Loucy (cell line): Measurements from ENCODE around the gene TRMT5.

Experiments
- CTCF ChIP-seq: fragments of 200-600 bp; sonication (generic); conservative IDR thresholded peaks from 2 replicates; pipeline ENCODE4 v1.5.1; 2014; ENCODE audit warnings: mild to moderate bottlenecking, antibody characterized with exemption, low read length
- EZH2phosphoT487 ChIP-seq: fragments of 200-600 bp; IDR thresholded peaks from 2 replicates; pipeline ENCODE4 v1.6.1; 2018; ENCODE audit warnings: antibody characterized with exemption, mild to moderate bottlenecking, moderate library complexity, borderline replicate concordance

GRCh38 chr14:60931218-60931617 is 49.7 kb downstream of the TRMT5 start:
- TF ChIP-seq CTCF (no peak), EZH2phosphoT487 (no peak)
